HepG2 (cell line): ENCODE data around the gene OVCA2. TPM values are rescaled to one million over a fixed set of nuclear protein-coding genes. Genes with fewer than 3 reads are reported as not detected.

Experiments
- ATAC-seq: fragments of 200-7000 bp; cut with Tn5 transposase; 3 replicates; pipeline ENCODE4 v1.9.1; 2020; ENCODE audit warnings: mild to moderate bottlenecking, moderate library complexity
- BruUV-seq: library from RNA; stranded (reverse); fragments of 400-500 nt; replicated peaks from 2 replicates; lab custom pipeline; 2021; lab: Mats Ljungman, UMichigan
- CTCF ChIA-PET: fragments of 300-600 bp; formaldehyde crosslinking; extraction: SDS; loops from one replicate; lab custom pipeline; 2021; ENCODE audit warnings: low total read pairs, inconsistent platforms, low intra/inter-chr PET ratio; lab: Yijun Ruan, JAX
- POLR2A ChIA-PET: fragments of 350-600 bp; sonication (Branson Sonifier 250); formaldehyde crosslinking; loops from one replicate; lab custom pipeline; 2020; ENCODE audit warnings: antibody characterized with exemption, inconsistent platforms; lab: Yijun Ruan, JAX
- DNase-seq: peaks from one replicate; pipeline ENCODE4 v3.0.0-alpha.2; 2015; ENCODE audit warnings: low spot score
- FAIRE-seq: peaks from 3 replicates; lab custom pipeline; 2011; peaks lifted over from hg19 to GRCh38; lab: Jason Lieb, UNC
- H2AFZ ChIP-seq: one replicate; pipeline ENCODE4 v1.6.1; 2011; ENCODE audit warnings: low read length, inconsistent platforms
- H3K27ac ChIP-seq: fragments of 300-600 bp; 3 replicates; pipeline ENCODE4 v1.8.0; 2011; ENCODE audit warnings: mixed run types, mild to moderate bottlenecking, mixed read lengths, low read length, inconsistent platforms; ENCODE audit not compliant: insufficient read depth; ENCODE audit errors: extremely low read length
- H3K27me3 ChIP-seq, 2 experiments: fragments of 200-600 bp in 1 of 2; 2 replicates in 1 of 2; 3 replicates in 1 of 2; pipeline versions ENCODE4 v1.6.0 to v1.8.0; 2011; ENCODE audit warnings: low read length in 2 of 2, mild to moderate bottlenecking in 2 of 2, moderate library complexity in 2 of 2, inconsistent platforms in 1 of 2; ENCODE audit not compliant: insufficient read depth in 2 of 2, control insufficient read depth in 1 of 2
- H3K36me3 ChIP-seq, 2 experiments: fragments of 200-600 bp in 1 of 2; replicated peaks in 1 of 2; 2 replicates in 1 of 2; 3 replicates in 1 of 2; pipeline versions ENCODE4 v1.5.1 to v1.8.0; 2011; ENCODE audit warnings: low read length in 2 of 2, inconsistent platforms in 1 of 2; ENCODE audit not compliant: insufficient read depth in 2 of 2, control insufficient read depth in 1 of 2
- H3K4me1 ChIP-seq: 2 replicates; pipeline ENCODE4 v1.5.1; 2012; ENCODE audit warnings: low read length, inconsistent platforms; ENCODE audit not compliant: insufficient read depth
- H3K4me2 ChIP-seq: 2 replicates; pipeline ENCODE4 v1.6.0; 2011; ENCODE audit warnings: low read depth, low read length, inconsistent platforms
- H3K4me3 ChIP-seq, 3 experiments: fragments of 200-600 bp in 1 of 3; sonication (generic), shearing (Covaris generic) in 1 of 3; replicated peaks in 1 of 3; 2 replicates each; pipeline ENCODE4 v1.5.1; 2011 to 2016; ENCODE audit warnings: low read length in 3 of 3, inconsistent platforms in 2 of 3, low read depth in 2 of 3, mild to moderate bottlenecking in 2 of 3, control low read depth in 1 of 3, mixed read lengths in 1 of 3; ENCODE audit not compliant: insufficient read depth in 1 of 3
- H3K79me2 ChIP-seq: one replicate; pipeline ENCODE4 v1.6.1; 2011; ENCODE audit warnings: low read length, inconsistent platforms; ENCODE audit not compliant: insufficient read depth
- H3K9ac ChIP-seq: 2 replicates; pipeline ENCODE4 v1.6.0; 2011; ENCODE audit warnings: mild to moderate bottlenecking, low read depth, low read length, inconsistent platforms; ENCODE audit not compliant: insufficient read depth
- H3K9me3 ChIP-seq: 2 replicates; pipeline ENCODE4 v1.5.1; 2012; ENCODE audit warnings: mild to moderate bottlenecking, low read length
- H4K20me1 ChIP-seq: 2 replicates; pipeline ENCODE4 v1.6.0; 2011; ENCODE audit warnings: inconsistent platforms, mild to moderate bottlenecking, low read length, moderate library complexity; ENCODE audit not compliant: insufficient read depth
- ARID4A ChIP-seq: sonication (generic); formaldehyde crosslinking; IDR thresholded peaks from 2 replicates; pipeline ENCODE4 v1.5.0; 2020; ENCODE audit warnings: mild to moderate bottlenecking, missing genetic modification reagents, borderline replicate concordance
- ARNTL ChIP-seq: sonication (generic); formaldehyde crosslinking; IDR thresholded peaks from 2 replicates; pipeline ENCODE4 v1.4.0; 2020; ENCODE audit warnings: mild to moderate bottlenecking, missing genetic modification reagents
- CREB1 ChIP-seq, 2 experiments: fragments of 450-650 bp in 1 of 2; IDR thresholded peaks; 2 replicates each; pipeline ENCODE4 v1.6.1; 2016 to 2017; ENCODE audit warnings: control low read depth in 1 of 2, mild to moderate bottlenecking in 1 of 2, missing compliant biosample characterization in 1 of 2, missing genetic modification characterization in 1 of 2
- NAIF1 ChIP-seq: sonication (generic); formaldehyde crosslinking; IDR thresholded peaks from 2 replicates; pipeline ENCODE4 v1.5.0; 2020; ENCODE audit warnings: mild to moderate bottlenecking, missing genetic modification reagents, borderline replicate concordance
- ZNF564 ChIP-seq: sonication (generic); formaldehyde crosslinking; IDR thresholded peaks from 2 replicates; pipeline ENCODE4 v1.8.1; 2023; ENCODE audit warnings: mild to moderate bottlenecking, missing genetic modification reagents
- WGBS: methylation state at CpG from one replicate; pipeline ENCODE4 v1.1.6; 2017; ENCODE audit warnings: low lambda C conversion rate; 5-methylcytosine and 5-hydroxymethylcytosine counted together
- in situ Hi-C: cut with HindIII; loops from 2 replicates; pipeline ENCODE4 v1.10.0; 2017; ENCODE audit warnings: low pct_unique_long_range_greater_than_20kb; ENCODE audit not compliant: extremely low pct_ligation_motif_present
- intact Hi-C: fragments of 100-400 bp; cut with micrococcal nuclease; formaldehyde crosslinking; loops from one replicate; pipeline ENCODE4 v1.10.0; 2022; ENCODE audit not compliant: unreplicated experiment
- polyA plus RNA-seq, 8 experiments: library from polyadenylated mRNA; depleted of rRNA in 3 of 8; stranded (reverse) in 7 of 8; unstranded in 1 of 8; fragments of >200 nt; fragmentation: Illumina TruSeq in 4 of 8; extraction: Trizol in 4 of 8; gene quantifications; 2 replicates each; pipeline versions ENCODE4 v1.2.1 to v1.2.3, GENCODE V29; 2011 to 2016; ENCODE audit warnings: low read depth in 4 of 8, missing spikeins in 1 of 8, mixed read lengths in 1 of 8; ENCODE audit not compliant: insufficient read depth in 1 of 8
- total RNA-seq, 5 experiments: library from RNA; depleted of rRNA; stranded (reverse); fragments of >200 nt; fragmentation: Illumina TruSeq; extraction: Trizol; gene quantifications; 2 replicates each; pipeline ENCODE4 v1.2.3, GENCODE V29; 2016; ENCODE audit warnings: low read depth in 1 of 5

Gene OVCA2
- total and polyA plus RNA-seq, 2 of the 13 experiments (the other 11 are each of a cell fraction or from before 2014, with no cell fraction given) = 23.7 to 28.2 TPM

GRCh38 chr17:2068031-2068518, 26.3 kb downstream of the OVCA2 start (continued):
- no peak for TF ChIP-seq ARID4A (CRISPR knock-in tag)
- TF ChIP-seq ARNTL (CRISPR knock-in tag) = no peak
- TF ChIP-seq, all 625 proteins: peak for 0

- no peaks in the 10 kb centered on the region for H4K20me1 ChIP-seq
- in situ Hi-C loops = no loop called here
- no TSS peak for BruUV-seq
- H3K36me3 ChIP-seq = peaks cover 15 to 31% of the 10 kb centered on the region in 2 experiments
- H3K4me1 ChIP-seq = peaks cover 38% of the 10 kb centered on the region
- no peaks in the 10 kb centered on the region for H3K79me2 ChIP-seq
- H3K9ac ChIP-seq = no peak overlapping the region
- FAIRE-seq (no peak), ATAC-seq (no peak)
- no peaks in the 10 kb centered on the region for H3K9me3 ChIP-seq
- ChIA-PET CTCF (no interaction called here), POLR2A (no interaction called here)
- TF ChIP-seq CREB1 (IDR thresholded peaks at IDR 0.05) = no peak
- TF ChIP-seq CREB1 (CRISPR knock-in tag; IDR thresholded peaks at IDR 0.05) = no peak
- TF ChIP-seq ZNF564 (CRISPR knock-in tag) = no peak
- TF ChIP-seq NAIF1 (CRISPR knock-in tag) = no peak
- TF ChIP-seq, all 625 proteins: peak for 0
- no peak overlapping the region for H3K27ac ChIP-seq
- H2AFZ ChIP-seq = no peak overlapping the region
- intact Hi-C loops = no loop called here
- 97% methylated on average over 15 of the region's 15 CpGs for WGBS
- DNase-seq = no peak
- no peaks in the 10 kb centered on the region for H3K27me3 ChIP-seq
- no peak overlapping the region for H3K4me2 ChIP-seq
- H3K4me3 ChIP-seq = no peak overlapping the region
Measured at GRCh38 chr17:2068519-2069051, 26.8 kb downstream of the OVCA2 start.
